Tibial nerve (tissue), 4 donors: ENCODE measurements around the gene IL17C. TPM values are rescaled to one million over a fixed set of nuclear protein-coding genes. Genes with fewer than 3 reads are reported as not detected.

Source experiments
- DNase-seq, 2 donors: peaks; one replicate each; pipeline ENCODE4 v3.0.0-alpha.2; 2019; ENCODE audit warnings: low spot score in 2 of 2
- H3K27ac ChIP-seq, 4 donors: fragments of 200-600 bp; sonication (generic) in 3 of 4; one replicate each; pipeline ENCODE4 v1.5.1; 2017 to 2019; ENCODE audit warnings: mild to moderate bottlenecking in 1 of 4
- H3K27me3 ChIP-seq, 2 donors: fragments of 200-600 bp; sonication (generic) in 1 of 2; one replicate each; pipeline versions ENCODE4 v1.5.1 to v1.6.0; 2017 to 2019
- H3K36me3 ChIP-seq, 3 donors: fragments of 200-600 bp; sonication (generic); one replicate each; pipeline ENCODE4 v1.5.1; 2018 to 2019
- H3K4me1 ChIP-seq, 4 donors: fragments of 200-600 bp; sonication (generic) in 3 of 4; one replicate each; pipeline ENCODE4 v1.5.1; 2017 to 2019
- H3K4me3 ChIP-seq, 4 donors: fragments of 200-600 bp; sonication (generic) in 3 of 4; one replicate each; pipeline ENCODE4 v1.5.1; 2017 to 2019; ENCODE audit warnings: mild to moderate bottlenecking in 1 of 4, moderate library complexity in 1 of 4
- H3K9me3 ChIP-seq, 4 donors: fragments of 200-600 bp; sonication (generic) in 3 of 4; one replicate each; pipeline ENCODE4 v1.5.1; 2017 to 2019
- EP300 ChIP-seq, 2 donors: sonication (generic); formaldehyde crosslinking; IDR thresholded peaks; one replicate each; pipeline ENCODE4 v1.6.1; 2017; ENCODE audit warnings: antibody characterized with exemption in 2 of 2, mild to moderate bottlenecking in 1 of 2
- POLR2A ChIP-seq, 2 donors: fragments of 450-650 bp; IDR thresholded peaks; one replicate each; pipeline ENCODE4 v1.6.1; 2017; ENCODE audit warnings: antibody characterized with exemption in 2 of 2, mild to moderate bottlenecking in 2 of 2, moderate library complexity in 2 of 2
- WGBS, 2 donors: methylation state at CpG; one replicate each; pipeline ENCODE4 v1.1.5; 2018; 5-methylcytosine and 5-hydroxymethylcytosine counted together
- total RNA-seq, 4 donors: library from RNA; depleted of rRNA; stranded (reverse); fragments of >200 nt; gene quantifications; one replicate each; pipeline ENCODE4 v1.1.0, GENCODE V29; 2016
- TF ChIP-seq, protein P1 (sequence below), 5 experiments: fragments of 200-600 bp in 3 of 5; fragments of 450-650 bp in 2 of 5; sonication (generic) in 3 of 5; IDR thresholded peaks; one replicate each; pipeline ENCODE4 v1.5.1; 2016 to 2019; ENCODE audit warnings: antibody characterized with exemption in 5 of 5, mild to moderate bottlenecking in 3 of 5, moderate library complexity in 2 of 5

Gene IL17C
- total RNA-seq, 4 donors from 2014 or later = not detected

DNA sequence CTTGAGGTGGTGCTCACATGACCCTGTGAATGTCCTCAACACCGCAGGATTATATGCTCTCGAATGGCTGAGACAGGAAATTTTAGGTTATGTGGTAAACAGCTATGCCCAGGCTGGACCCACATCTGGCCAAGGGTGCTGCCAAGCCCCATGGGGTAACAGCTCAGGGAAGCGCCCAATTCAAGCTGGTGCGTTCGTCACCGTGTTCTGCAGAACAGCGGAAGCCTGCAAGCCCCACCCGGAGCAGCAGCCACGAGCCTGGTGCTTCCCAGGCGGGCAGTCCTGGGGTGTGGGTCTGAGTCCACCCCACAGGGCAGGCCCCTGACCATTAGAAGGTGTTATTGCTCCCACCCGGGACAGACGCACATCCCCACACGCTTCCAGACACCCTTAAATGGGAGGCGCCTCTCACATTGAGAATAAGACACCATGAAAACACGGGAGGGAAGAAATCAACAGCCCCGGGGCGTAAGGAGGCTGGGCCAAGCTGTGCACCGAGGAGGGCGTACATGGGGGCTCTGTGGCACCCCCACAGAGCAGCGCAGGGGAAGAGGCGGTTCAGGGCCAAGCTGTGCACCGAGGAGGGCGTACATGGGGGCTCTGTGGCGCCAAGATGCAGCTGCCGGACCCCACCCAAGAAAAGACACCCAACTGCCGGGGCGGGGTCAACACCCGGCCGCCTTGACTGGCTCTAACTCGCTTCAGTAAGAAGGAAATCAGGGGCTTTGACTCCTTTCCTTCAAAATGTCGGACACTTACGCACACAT lies 15.4 kb downstream of the IL17C start:
- Histone ChIP-seq H3K27ac (no peak overlapping the region), H3K27me3 (no peaks in the 10 kb centered on the region), H3K4me1 (peaks cover 0 to 27% (median 13%) of the 10 kb centered on the region in 4 donors), H3K9me3 (no peaks in the 10 kb centered on the region), H3K36me3 (peaks cover 0 to 70% (median 6%) of the 10 kb centered on the region in 3 donors), H3K4me3 (no peak overlapping the region)
- TF ChIP-seq EP300 (IDR thresholded peaks at IDR 0.05) = no peak
- TF ChIP-seq, protein P1, sequence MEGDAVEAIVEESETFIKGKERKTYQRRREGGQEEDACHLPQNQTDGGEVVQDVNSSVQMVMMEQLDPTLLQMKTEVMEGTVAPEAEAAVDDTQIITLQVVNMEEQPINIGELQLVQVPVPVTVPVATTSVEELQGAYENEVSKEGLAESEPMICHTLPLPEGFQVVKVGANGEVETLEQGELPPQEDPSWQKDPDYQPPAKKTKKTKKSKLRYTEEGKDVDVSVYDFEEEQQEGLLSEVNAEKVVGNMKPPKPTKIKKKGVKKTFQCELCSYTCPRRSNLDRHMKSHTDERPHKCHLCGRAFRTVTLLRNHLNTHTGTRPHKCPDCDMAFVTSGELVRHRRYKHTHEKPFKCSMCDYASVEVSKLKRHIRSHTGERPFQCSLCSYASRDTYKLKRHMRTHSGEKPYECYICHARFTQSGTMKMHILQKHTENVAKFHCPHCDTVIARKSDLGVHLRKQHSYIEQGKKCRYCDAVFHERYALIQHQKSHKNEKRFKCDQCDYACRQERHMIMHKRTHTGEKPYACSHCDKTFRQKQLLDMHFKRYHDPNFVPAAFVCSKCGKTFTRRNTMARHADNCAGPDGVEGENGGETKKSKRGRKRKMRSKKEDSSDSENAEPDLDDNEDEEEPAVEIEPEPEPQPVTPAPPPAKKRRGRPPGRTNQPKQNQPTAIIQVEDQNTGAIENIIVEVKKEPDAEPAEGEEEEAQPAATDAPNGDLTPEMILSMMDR (IDR thresholded peaks at IDR 0.05) = no peak
- no peak for TF ChIP-seq POLR2A (IDR thresholded peaks at IDR 0.05)
- no peak for DNase-seq
- WGBS, 2 donors = 76 to 84% methylated on average over 27 to 29 of the region's 32 CpGs

DNA sequence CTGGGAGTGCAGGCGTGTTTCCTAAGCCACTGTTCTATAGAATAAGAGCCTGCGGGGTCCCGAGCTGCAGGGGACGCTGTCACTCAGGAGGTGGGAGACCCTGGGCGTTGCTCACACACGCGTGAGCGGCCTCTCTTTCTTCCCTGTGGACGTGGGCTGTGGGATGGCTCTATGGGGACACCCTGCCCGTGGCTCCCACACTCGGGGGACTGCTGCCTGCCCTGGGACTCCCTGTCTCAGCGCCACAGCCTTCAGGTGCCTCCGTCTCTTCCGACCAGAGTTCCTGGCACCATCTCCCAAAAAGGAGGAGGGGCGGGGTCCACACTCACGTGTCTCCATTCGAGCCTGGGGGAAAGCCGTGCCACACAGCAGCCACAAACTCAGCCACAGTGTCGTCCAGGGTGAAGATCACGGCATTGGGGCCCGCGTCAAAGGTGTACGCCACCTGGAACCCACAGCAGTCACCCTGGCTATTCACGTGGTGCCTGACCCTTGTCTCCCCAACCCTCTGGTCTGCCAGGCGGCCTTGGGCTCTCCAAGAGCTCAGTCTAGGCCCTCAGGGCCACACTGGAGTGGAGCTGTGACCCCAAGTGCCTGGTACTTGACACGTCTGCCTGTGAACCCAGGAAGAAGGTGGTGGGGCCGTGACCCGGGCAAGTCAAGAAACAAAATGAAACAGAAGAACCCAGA lies 16.1 kb downstream of the IL17C start:
- Histone ChIP-seq H3K4me1 (peaks cover 0 to 24% (median 11%) of the 10 kb centered on the region in 4 donors), H3K9me3 (no peaks in the 10 kb centered on the region), H3K27ac (no peak overlapping the region), H3K36me3 (peaks cover 0 to 76% (median 6%) of the 10 kb centered on the region in 3 donors), H3K4me3 (no peak overlapping the region), H3K27me3 (no peaks in the 10 kb centered on the region)
- no peak for DNase-seq
- 84 to 86% methylated on average over 24 to 28 of the region's 28 CpGs for WGBS, 2 donors
- no peak for TF ChIP-seq POLR2A (IDR thresholded peaks at IDR 0.05)
- TF ChIP-seq, protein P1 (IDR thresholded peaks at IDR 0.05) = no peak
- no peak for TF ChIP-seq EP300 (IDR thresholded peaks at IDR 0.05)

GRCh38 chr16:88655053-88655732 lies 16.8 kb downstream of the IL17C start:
- H3K4me1 ChIP-seq = peaks cover 0 to 17% (median 6%) of the 10 kb centered on the region in 4 donors
- DNase-seq = no peak
- no peak for TF ChIP-seq EP300 (IDR thresholded peaks at IDR 0.05)
- TF ChIP-seq, protein P1 (IDR thresholded peaks at IDR 0.05) = no peak
- TF ChIP-seq POLR2A (IDR thresholded peaks at IDR 0.05) = no peak
- no peaks in the 10 kb centered on the region for H3K9me3 ChIP-seq
- H3K27ac ChIP-seq = no peak overlapping the region
- no peaks in the 10 kb centered on the region for H3K27me3 ChIP-seq
- peaks cover 0 to 76% (median 6%) of the 10 kb centered on the region in 3 donors for H3K36me3 ChIP-seq
- WGBS, 2 donors = 94 to 96% methylated on average over 36 to 50 of the region's 50 CpGs
- no peak overlapping the region for H3K4me3 ChIP-seq

DNA sequence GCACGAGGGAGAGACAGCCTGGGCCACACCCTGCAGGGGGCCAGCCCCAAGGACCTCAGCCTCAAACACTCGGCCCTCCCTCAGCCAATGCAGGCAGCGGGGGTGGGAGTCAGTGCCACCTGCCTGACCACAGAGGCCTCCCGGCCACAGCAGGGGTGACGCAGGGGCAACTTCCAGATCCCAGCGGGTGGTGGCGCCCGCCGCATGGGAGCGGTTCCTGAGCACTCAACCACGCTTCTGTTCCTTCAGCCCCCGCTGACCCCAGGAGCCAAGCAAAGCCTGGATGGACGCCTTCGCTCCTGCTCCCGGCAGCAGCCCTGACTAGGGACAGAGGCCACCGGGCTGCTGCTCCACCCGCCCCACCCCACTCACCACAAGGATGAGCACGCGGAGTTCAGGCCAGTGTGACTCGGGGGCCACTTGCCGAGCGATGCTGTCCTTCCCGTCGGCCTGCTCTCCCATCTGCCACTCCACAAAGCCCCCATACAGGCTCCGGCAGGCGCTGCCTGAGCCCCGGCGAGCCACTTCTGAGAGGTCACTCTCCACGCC lies 17.4 kb downstream of the IL17C start:
- Histone ChIP-seq H3K36me3 (peaks cover 0 to 76% (median 6%) of the 10 kb centered on the region in 3 donors), H3K27ac (no peak overlapping the region), H3K4me3 (no peak overlapping the region), H3K4me1 (peaks cover 0 to 13% (median 6%) of the 10 kb centered on the region in 4 donors), H3K9me3 (no peaks in the 10 kb centered on the region), H3K27me3 (no peaks in the 10 kb centered on the region)
- WGBS, 2 donors = 83 to 86% methylated on average over 3 to 12 of the region's 29 CpGs
- TF ChIP-seq, protein P1 (IDR thresholded peaks at IDR 0.05) = no peak
- TF ChIP-seq POLR2A (IDR thresholded peaks at IDR 0.05) = no peak
- TF ChIP-seq EP300 (IDR thresholded peaks at IDR 0.05) = no peak
- no peak for DNase-seq
